WI38 (cell line): Measurements from ENCODE around the gene TMEM141.
"Not testable (repeated sequence)": the region's sequence is repeated elsewhere in the genome, so short reads cannot be mapped to it uniquely, and the experiment has no call there.

Source experiments
- H3K4me3 ChIP-seq: 2 replicates; pipeline ENCODE4 v1.5.1; 2011; ENCODE audit warnings: low read depth, mild to moderate bottlenecking, control low read depth, low read length
- CTCF ChIP-seq: IDR thresholded peaks from 2 replicates; pipeline ENCODE4 v1.5.1; 2012; ENCODE audit warnings: low read depth, mild to moderate bottlenecking, control low read depth, low read length

The TMEM141 gene

DNA sequence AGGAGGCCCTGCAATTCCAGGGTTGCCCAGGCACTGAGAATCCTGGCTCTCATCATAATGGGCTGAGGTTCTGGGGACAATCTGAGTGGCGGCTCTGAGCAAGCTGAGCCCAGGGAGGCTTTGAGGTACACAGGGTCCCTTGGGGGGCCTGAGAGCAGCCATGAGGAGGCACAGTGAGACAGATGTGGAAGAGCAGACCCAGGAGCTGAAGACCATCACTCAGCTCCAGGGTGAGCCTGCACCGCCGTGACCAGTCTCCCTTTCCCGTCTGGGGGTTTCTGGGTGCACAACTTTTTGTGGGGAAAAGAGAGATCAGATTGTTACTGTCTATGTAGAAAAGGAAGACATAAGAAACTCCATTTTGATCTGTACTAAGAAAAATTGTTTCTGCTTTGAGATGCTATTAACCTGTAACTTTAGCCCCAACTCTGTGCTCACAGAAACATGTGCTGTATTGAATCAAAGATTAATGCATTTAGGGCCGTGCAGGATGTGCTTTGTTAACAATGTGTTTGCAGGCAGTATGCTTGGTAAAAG is 5.2 kb downstream of the TMEM141 start, which contains the start of gene CCDC183:
Gene CCDC183 (plus strand): TSS at position 101 of the 537 bp plus-strand sequence. CDS start 60 bp downstream, at position 161.
- no peak for TF ChIP-seq CTCF
- no peak within 1 kb of the TSS for H3K4me3 ChIP-seq

DNA sequence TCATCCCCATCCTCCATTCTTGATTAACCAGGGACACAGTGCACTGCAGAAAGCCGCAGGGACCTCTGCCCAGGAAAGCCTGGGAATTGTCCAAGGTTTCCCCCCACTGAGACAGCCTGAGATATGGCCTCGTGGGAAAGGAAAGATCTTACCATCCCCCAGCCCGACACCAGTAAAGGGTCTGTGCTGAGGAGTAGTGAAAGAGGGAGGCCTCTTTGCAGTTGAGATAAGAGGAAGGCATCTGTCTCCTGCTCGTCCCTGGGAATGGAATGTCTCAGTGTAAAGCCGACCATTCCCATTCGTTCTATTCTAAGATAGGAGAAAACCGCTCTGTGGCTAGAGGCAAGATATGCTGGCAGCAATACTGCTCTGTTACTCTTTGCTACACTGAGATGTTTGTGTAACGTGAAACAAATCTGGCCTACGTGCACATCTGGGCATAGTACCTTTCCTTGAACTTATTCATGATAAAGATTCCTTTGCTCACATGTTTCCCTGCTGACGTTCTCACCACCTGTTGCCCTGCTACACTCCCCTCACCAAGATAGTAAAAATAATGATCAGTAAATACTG is 5.7 kb downstream of the TMEM141 start:
- not testable (repeated sequence) for H3K4me3 ChIP-seq

DNA sequence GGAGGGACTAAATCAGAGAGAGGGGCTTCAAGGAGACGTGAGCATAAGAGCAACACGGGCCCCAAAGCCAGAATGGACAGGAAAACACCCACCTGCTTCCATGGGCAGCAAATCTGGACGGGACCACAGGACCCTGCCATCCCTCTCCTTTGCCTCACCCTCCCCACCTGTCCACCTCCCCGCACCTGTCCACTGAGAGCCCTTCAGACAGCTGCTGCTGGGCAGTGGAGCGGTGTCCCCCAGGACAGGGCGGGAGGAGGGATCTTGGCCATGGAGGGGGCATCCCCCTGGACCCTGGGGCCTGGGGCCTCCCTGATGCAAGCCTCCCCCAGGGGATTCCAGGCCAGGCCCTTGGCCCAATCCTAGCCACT is 7.5 kb downstream of the TMEM141 start:
- no peak for TF ChIP-seq CTCF
- H3K4me3 ChIP-seq: no peak overlapping the region

GRCh38 chr9:136799079-136799853 is 8.1 kb downstream of the TMEM141 start:
- H3K4me3 ChIP-seq: no peak overlapping the region
- no peak for TF ChIP-seq CTCF

- no peak overlapping the region for H3K4me3 ChIP-seq
- no peak for TF ChIP-seq CTCF
These were observed 8.9 kb downstream of the TMEM141 start for GRCh38 chr9:136799854-136800657.

- TF ChIP-seq CTCF: no peak
- H3K4me3 ChIP-seq: no peak overlapping the region
These were observed 11.2 kb downstream of the TMEM141 start for GRCh38 chr9:136802321-136802720.

DNA sequence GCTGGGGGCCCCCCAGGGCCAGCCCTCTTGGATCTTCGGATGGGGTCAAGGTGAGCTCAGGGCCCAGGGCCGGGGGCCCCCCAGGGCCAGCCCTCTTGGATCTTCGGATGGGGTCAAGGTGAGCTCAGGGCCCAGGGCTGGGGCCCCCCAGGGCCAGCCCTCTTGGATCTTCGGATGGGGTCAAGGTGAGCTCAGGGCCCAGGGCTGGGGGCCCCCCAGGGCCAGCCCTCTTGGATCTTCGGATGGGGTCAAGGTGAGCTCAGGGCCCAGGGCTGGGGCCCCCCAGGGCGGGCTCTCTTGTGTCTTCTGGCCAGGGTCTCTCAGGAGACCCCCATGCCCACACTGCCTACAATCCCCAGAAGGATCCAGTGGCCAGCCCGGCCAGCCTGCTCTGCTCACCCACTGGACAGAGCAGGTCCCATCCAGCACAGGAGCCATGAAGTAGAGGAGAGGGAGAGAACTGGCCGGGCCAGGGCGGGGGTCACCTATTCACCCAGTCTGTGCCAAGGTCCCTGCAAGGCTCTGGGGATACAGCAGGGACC is 11.9 kb downstream of the TMEM141 start:
- not testable (repeated sequence) for H3K4me3 ChIP-seq
